NCI-H526 (cell line): ENCODE measurements around the gene SPATA12.
"Not testable (repeated sequence)": the region's sequence is repeated elsewhere in the genome, so short reads cannot be mapped to it uniquely, and the experiment has no call there.

Source experiments
- DNase-seq, 2 experiments: peaks; one replicate each; lab custom pipeline; 2025; lab: John Stamatoyannopoulos, UW

The SPATA12 gene

DNA sequence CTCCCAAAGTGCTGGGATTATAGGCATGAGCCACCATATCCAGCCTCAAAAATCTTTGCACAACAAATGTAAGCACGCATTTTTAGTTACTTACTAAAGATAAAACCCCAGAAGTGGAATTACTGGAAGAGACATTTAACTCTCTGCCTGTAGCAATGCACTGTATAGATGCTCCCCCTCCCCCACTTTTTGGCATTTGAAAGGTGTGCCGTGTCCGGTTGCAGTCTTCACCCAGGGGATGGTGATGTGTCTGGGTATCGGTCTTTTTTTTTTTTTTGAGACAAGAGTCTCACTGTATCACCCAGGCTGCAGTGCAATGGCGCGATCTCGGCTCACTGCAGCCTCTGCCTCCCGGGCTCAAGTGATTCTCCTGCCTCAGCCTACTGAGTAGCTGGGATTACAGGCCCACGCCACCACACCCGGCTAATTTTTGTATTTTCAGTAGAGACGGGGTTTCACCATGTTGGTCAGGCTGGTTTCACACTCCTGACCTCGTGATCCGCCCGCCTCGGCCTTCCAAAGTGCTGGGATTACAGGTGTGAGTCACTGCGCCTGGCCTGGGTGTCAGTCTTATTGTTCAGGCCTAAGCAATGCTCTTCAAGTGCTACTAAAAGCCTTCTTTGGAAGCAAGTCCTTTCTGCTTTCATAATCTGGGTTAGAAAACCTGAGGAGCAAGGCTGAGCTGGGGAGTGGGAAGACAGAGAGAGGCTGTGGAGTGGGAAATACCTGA, 23.0 kb downstream of the SPATA12 start:
- DNase-seq = not testable (repeated sequence)

GRCh38 chr3:57085211-57085610, 24.7 kb downstream of the SPATA12 start:
- no peak for DNase-seq

DNA sequence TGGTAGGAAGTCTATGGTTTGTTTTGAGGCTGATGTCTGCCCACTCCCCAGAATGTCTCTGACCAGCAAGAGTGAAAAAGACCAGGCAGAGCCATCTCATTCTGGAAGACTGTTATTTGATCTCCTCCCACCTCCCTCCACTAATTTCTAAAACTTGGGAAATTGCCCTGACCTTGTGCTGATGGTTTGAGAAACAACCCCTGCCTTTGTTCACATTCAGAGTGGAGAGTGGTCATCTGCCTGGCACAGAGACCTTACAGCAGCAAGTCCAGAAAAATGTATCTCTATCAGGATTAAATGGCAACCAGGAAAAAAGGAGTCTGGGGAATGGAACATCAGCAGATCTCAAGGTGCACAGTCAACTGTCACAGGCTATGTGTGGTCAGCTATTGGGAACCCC, 25.7 kb downstream of the SPATA12 start:
- no peak for DNase-seq

DNA sequence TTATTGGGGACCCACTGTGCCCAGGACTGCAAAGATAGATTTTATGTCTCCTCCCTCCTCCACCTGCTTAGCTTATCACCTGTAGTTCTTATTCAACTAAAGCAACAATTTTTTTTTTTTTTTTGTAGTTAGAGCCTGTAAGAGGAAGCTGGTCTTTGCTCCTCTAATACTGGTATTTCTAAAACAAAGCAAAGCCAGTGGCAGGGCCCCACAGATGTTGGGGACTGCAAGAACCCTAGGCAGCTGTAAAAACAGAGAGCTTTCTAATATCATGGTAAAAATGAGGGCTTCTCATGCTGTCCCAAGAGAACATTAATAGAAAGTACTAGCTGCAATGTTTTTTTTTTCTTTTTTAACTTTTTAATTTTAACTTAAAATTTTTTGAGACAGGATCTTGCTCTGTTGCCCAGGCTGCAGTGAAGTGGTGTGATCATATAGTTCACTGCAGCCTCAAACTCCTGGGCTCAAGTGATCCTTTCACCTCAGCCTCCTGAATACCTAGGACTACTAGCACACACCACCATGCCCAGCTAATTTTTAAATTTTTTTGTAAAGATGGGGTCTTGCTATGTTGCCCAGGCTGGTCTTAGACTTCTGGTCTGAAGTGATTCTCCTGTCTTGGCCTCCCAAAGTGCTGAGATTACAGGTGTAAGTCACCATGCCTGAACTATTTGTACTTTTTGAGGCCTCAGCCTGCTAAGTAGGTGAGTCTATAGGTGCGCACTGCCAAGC, 27.1 kb downstream of the SPATA12 start:
- no peak for DNase-seq

DNA sequence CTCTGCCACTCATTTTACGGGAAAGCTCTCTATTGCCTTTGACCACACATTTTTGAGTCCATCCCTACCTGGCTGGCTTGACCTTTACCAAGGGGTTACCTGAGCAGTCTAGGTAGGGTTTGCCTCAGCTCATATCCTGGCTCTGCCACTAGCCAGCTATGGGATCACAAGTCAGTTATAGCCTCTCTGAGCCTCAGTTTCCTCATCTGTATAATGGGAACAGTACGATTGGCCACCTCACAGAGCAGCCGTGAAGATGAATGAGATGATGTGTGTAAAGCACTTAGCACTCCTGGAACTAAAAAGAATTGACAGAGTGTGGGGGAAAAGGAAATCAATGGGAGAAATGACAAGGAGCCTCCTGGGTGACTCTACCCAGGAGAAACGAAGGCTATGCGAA, 28.0 kb downstream of the SPATA12 start:
- DNase-seq = no peak

GRCh38 chr3:57089043-57089442, 28.6 kb downstream of the SPATA12 start:
- no peak for DNase-seq

DNA sequence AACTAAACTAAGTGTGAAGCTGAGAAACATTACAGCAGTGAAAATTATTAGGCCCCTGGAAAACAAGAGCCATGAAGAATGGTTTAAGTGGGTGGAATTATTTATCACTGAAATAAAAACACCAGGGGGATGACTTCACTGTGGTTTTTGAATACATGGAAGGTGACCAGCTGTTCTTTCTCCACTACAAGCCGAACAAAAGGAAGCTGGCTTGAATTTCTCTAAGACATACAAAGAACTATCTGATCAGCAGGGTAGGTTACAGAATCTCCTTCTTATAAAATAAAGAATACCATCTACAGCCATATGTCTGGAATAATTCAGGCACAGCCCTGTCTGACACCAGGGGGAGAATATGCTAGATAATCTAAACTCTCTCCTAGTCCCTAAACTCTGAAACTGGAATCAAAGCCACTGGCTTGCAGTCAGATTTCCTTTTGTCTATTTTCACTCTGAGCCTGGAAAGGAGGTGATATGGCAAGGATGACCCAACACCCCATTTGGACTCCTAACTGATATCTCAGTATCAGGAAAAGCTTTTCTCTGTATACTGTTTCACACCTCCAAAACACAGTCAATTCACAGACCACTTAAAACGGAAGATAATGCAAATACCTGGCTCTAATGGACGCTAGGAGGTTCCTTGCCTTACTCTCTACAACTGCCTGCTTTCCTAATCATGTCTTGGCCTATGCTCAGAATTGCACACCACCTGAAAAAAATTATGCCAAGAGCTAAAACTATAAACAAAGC, 31.2 kb downstream of the SPATA12 start:
- DNase-seq = no peak

DNA sequence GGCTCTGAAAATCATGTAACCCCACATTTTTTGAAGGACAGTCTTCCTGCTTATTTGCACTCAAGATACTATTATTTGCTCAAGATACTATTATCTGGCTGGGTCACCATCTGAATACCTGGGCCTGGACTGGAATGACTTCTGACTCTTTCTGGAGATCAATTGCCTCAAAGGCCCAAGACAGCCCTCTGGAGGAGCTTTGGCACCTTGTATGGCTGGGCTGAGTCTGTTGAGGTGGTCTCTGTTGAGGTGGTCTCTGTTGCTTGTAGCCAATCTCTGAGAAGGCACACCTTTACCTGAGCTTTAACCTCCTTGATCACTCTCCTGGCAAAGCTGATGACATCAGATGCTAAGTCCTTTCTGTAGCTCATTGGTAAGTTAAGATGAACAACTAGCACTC, 33.0 kb downstream of the SPATA12 start:
- no peak for DNase-seq

DNA sequence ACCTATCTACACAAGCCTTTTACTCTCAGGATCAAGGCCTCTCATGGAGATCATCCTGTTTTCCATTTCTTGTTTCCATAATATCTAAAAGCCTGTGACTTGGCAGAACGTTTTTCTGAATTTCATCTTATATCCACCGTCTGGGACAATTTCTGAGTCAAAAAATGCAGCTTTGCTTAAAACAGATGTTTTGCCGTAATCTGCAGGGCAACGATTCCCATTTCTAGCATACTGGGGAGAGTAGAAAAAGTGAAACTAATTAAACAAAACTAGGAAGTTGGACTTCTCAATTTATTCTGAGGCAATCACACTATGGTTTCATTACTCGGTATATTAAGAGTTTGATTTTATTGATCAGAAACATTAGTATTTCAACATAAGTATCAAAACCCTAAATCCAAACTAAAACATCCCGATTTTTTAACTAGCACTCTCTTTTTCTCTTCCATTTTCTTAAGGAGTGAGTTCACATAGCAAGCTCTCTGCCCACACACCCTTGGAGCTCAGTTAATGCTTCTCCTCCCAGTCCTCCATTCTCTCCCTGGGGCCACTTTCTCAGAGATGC, 33.6 kb downstream of the SPATA12 start:
- no peak for DNase-seq

- peak; percentile 15 to 28 for DNase-seq
These were observed 34.1 kb downstream of the SPATA12 start for GRCh38 chr3:57094575-57094974.

- DNase-seq = no peak
These were observed 34.9 kb downstream of the SPATA12 start for GRCh38 chr3:57095363-57095762.

DNA sequence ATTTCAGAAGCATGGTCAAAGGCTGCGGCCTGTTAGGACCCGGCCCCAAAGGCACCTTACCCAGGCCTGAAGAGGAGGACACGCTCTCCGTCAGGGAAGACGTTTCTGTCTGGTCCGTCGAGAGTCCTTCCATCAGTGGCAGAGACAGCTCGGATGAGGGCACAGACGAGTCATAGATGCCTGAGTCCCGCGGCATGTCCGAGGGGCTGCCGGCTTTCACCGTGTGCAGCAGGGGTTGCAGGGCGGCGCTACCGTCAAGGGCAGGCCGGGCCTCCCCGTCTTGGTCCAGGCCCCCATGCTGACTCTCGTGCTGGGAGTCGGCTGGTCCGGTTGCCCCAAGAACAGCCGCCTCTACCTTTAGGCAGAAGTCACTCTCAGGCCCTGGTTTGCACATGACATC, 37.1 kb downstream of the SPATA12 start:
- DNase-seq = no peak

GRCh38 chr3:57098418-57099310, 38.2 kb downstream of the SPATA12 start:
- DNase-seq = no peak

GRCh38 chr3:57100046-57100695, 39.7 kb downstream of the SPATA12 start:
- peak; percentile 17 to 77 for DNase-seq

DNA sequence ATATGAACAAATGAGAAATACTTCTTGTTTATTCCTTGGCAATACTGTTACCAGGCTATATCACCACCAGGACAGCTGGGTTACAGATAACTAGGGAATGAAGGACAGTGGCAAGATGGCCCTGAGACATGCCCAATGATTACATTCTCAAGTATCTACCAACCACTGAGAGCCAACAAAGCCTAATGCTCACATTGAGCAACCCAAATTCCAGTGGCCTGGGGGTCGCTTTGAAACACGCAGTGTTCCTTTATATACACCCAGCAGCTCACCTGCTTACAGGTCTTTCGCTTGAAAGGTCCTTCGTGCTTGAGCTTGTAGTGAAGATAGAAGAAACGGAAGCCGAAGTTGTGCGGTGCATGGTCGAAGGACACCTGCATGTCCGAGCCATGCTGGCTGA, 45.1 kb downstream of the SPATA12 start:
- DNase-seq = no peak

GRCh38 chr3:57108684-57109083, 48.2 kb downstream of the SPATA12 start:
- DNase-seq = no peak

GRCh38 chr3:57109437-57110199, 49.2 kb downstream of the SPATA12 start:
- DNase-seq = no peak

GRCh38 chr3:57110214-57110613, 49.8 kb downstream of the SPATA12 start:
- no peak for DNase-seq

DNA sequence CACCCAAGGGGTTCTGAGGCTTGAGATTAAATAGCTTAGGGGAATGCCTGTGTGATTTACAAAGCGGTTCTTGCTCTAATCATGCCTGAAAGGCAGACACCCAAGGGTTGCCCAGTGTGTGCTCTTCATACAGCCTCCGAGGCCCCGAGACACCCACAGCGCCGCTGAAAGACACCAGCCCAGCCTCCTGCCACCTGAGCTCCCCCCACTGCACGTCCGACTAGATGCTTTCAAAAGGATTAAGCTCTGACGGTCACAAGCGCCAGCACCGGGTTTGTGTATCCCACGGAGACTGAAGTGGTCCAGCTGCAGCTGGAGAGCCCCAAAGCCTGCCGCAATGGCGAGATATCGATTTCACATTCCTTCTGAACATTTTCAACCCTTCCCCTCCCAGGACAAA, 50.3 kb downstream of the SPATA12 start:
- DNase-seq = no peak

DNA sequence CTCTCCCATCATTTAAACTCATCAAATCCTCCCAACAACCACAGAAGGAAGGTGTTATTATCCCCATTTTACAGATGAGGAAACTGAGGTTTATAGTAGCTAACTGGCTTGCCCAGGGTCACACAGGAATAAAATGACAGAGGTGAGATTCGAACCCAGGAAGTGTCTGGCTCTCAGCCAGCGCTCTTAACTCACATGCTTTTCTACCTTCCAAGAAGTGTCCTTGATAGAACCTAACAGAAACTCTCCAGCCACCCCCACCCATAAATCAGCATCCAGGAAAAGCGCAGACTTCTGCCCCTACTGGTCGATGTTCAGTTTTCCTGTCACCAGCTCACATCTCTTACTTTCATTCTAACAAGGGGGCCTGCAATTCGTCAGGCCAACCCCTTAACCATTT, 51.7 kb downstream of the SPATA12 start:
- no peak for DNase-seq
